Adipocyte (in vitro differentiated cells): ENCODE measurements around the gene COX14.

Source experiments
- DNase-seq: peaks from one replicate; pipeline ENCODE4 v3.0.0-alpha.2; 2015; ENCODE audit warnings: low read depth
- H3K27me3 ChIP-seq: replicated peaks from 2 replicates; pipeline ENCODE4 v1.7.0; 2013; ENCODE audit warnings: mild to moderate bottlenecking, low read length, moderate library complexity; ENCODE audit not compliant: control insufficient read depth, insufficient read depth
- H3K36me3 ChIP-seq: 2 replicates; pipeline ENCODE4 v1.7.0; 2013; ENCODE audit warnings: low read length, mild to moderate bottlenecking, moderate library complexity; ENCODE audit not compliant: control insufficient read depth, insufficient read depth, severe bottlenecking
- H3K4me1 ChIP-seq: 2 replicates; pipeline ENCODE4 v1.7.0; 2013; ENCODE audit warnings: mild to moderate bottlenecking, low read length, moderate library complexity; ENCODE audit not compliant: control insufficient read depth, insufficient read depth
- H3K4me3 ChIP-seq: 2 replicates; pipeline ENCODE4 v1.7.0; 2013; ENCODE audit warnings: mild to moderate bottlenecking, low read length, moderate library complexity
- H3K9ac ChIP-seq: 2 replicates; pipeline ENCODE4 v1.7.0; 2013; ENCODE audit warnings: mild to moderate bottlenecking, low read length, moderate library complexity
- H3K9me3 ChIP-seq: 2 replicates; pipeline ENCODE4 v1.7.0; 2013; ENCODE audit warnings: mild to moderate bottlenecking, low read length, moderate library complexity; ENCODE audit not compliant: control insufficient read depth

COX14 gene

DNA sequence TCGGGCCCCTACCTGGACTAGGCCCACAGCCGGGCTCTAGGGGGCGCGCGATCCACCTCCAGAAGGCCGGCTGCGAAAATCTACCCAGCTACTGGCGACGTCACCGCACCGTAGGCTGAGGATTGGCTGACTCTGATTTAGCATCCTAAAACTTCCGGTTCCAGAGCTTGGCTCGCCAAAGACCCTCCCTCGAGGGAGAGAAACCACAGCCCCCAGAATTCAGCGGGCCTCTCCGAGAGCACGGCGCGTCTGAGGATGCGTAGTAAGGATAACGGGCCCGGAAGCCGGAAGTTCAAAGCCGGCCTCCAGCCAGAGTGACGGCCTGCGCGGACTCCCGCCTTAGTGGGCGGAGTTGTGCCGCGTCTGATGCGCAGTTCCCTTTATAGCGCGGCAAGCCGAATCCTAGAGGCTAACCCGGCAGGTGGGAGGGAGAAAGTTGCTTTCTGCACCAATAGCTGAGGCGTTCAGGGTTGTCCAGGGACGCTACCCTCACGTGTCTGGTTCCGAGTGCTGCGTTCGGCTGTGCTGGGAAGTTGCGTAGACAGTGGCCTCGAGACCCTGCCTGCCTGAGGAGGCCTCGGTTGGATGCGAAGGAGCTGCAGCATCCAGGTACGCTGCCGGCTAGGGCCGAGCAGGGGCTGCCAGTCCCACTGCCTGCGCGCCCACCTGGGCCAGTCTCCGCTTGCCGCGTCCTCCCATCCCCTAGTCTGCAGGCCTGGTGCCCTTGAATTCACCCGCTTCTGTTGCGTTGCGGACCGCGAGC, at the start of gene COX14:
Gene COX14, plus strand, starts transcription at position 544 of the 763 bp plus-strand sequence. CDS start 7,808 bp downstream, outside the sequence.
- Histone ChIP-seq H3K4me1 (peaks cover 44% of the 10 kb centered on the region), H3K9ac (peak within 1 kb of the TSS; percentile 89)

DNA sequence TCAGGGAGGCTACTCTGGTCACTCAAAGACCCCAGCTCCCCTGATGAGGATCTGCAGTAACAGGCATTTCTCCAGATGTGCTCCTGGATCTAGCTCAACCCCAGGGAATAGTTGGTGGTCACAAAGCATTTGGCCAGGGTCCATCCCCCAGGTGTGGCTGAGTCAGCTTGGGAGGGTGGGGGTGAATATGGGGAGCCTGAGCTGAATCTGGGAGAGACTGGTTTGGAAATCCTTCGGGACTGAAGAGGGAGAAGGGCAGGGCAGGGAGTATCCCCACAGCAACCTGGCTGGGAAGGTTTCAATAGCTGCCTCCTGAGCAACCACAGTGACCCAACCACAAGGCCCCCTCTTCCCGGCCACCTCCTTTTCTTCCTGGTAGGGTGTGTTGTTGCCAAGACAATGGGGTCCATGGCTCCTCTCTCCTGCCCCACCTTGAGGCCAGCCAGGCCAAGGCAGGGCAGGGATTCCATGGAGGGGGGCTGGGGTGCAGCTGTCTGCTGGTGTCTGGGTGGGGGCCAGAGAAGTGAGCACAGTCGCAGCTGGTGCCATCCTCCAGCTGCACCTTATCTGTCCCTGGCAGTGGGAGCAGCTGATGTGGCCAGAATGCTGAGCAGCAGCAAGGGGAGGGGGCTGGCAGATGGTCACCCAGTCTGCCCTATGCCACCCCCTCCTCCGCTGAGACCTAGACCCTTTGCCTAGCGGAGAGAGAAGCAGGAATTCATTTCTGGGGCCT, 49.1 kb upstream of the COX14 start:
- H3K9me3 ChIP-seq: no peaks in the 10 kb centered on the region
- peaks cover 11% of the 10 kb centered on the region for H3K4me1 ChIP-seq
- H3K36me3 ChIP-seq: no peaks in the 10 kb centered on the region
- H3K4me3 ChIP-seq: no peak overlapping the region
- H3K27me3 ChIP-seq: no peaks in the 10 kb centered on the region
- no peak overlapping the region for H3K9ac ChIP-seq
- DNase-seq: no peak

More for the DNA sequence above, at the start of gene COX14:
- Histone ChIP-seq H3K27me3 (no peaks in the 10 kb centered on the region), H3K36me3 (peaks cover 32% of the 10 kb centered on the region), H3K9me3 (no peaks in the 10 kb centered on the region), H3K4me3 (peak within 1 kb of the TSS; percentile 85)
- DNase-seq: peak; percentile 100

DNA sequence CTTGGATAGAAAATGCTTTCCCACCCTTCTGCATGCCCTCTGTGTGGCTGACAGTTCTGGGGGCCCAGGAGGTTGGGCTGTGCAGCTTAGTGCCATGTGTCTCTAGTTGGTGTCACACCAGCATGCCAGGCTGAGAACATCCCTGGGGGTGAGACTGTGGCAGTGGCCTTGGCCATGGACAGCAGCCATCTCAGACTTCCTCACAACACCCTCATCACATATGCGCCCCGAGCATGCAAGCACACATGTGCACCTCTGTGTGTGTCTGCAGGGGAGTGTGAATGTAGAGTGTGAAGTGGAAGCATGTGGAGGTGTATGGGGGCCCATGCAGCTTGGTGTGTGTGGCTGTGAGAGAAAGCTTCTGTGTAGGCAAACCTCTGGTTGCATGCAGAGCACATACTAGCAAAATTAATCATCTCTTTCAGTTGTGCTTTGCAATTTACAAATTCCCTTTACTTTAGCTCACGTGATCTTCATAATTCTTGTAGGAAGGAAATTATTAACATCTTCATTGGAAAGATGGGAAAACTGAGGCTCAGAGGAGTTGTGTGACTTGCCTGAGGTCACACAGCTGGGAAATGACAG, 46.2 kb upstream of the COX14 start:
- peak; percentile 28 for DNase-seq
- H3K4me1 ChIP-seq: peaks cover 13% of the 10 kb centered on the region
- no peaks in the 10 kb centered on the region for H3K9me3 ChIP-seq
- no peak overlapping the region for H3K4me3 ChIP-seq
- no peaks in the 10 kb centered on the region for H3K36me3 ChIP-seq
- no peak overlapping the region for H3K9ac ChIP-seq
- no peaks in the 10 kb centered on the region for H3K27me3 ChIP-seq

DNA sequence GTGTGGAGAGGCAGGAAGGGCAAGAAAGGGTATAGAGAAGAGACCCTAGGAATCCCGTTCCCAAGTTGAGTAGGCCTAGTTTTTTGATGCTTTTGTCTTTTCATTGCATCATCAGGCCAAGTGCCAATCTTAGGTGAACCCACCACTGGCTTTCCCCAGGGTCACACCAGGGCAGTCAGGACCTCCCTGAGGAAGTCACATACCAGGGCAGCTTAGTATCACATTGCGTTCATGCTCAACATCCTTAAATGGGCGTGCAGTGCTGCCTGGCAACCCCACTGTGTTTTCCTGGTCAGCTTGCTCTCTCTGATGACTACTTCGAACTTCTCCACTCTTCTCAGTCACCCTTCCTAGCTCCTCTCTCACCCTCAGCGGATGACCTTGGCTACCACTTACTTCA, 45.6 kb upstream of the COX14 start:
- no peaks in the 10 kb centered on the region for H3K27me3 ChIP-seq
- no peaks in the 10 kb centered on the region for H3K36me3 ChIP-seq
- peaks cover 9% of the 10 kb centered on the region for H3K4me1 ChIP-seq
- DNase-seq: peak; percentile 83
- no peaks in the 10 kb centered on the region for H3K9me3 ChIP-seq
- no peak overlapping the region for H3K9ac ChIP-seq
- H3K4me3 ChIP-seq: no peak overlapping the region

DNA sequence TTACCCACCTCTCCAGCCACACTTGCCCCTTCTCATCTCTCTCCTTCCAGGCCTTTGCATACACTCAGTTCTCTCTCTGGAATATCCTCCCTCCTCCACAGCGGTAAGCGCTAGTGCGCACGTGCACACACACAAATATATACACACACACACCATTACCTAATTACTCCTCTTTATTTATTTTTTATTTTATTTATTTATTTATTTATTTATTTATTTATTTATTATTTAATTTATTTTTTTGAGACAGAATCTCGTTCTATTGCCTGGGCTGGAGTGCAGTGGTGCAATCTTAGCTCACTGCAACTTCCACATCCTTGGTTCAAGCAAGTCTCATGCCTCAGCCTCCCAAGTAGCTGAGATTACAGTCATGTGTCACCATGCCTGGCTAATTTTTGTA, 43.0 kb upstream of the COX14 start:
- peaks cover 7% of the 10 kb centered on the region for H3K4me1 ChIP-seq
- DNase-seq: no peak
- no peak overlapping the region for H3K9ac ChIP-seq
- no peak overlapping the region for H3K4me3 ChIP-seq
- H3K36me3 ChIP-seq: no peaks in the 10 kb centered on the region
- H3K27me3 ChIP-seq: no peaks in the 10 kb centered on the region
- no peaks in the 10 kb centered on the region for H3K9me3 ChIP-seq

DNA sequence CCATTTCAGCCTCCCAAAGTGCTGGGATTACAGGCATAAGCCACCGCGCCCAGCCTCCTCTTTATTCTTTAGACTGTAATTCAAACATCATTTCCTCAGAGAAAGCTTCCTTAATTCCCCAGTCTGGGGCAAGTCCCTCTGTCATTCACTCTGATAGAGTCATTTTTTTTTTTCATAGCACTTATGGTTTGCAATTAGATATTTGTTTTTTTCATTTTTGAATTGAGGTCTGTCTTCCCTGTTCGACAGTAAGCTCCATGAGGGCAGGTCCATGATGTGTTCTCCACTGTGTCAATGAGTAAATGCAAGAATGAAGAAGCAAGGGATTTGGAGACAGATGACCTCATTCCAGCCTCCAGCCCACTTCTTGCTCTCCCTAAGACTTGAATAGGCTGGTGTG, 42.5 kb upstream of the COX14 start:
- DNase-seq: no peak
- Histone ChIP-seq H3K9me3 (no peaks in the 10 kb centered on the region), H3K4me3 (no peak overlapping the region)

DNA sequence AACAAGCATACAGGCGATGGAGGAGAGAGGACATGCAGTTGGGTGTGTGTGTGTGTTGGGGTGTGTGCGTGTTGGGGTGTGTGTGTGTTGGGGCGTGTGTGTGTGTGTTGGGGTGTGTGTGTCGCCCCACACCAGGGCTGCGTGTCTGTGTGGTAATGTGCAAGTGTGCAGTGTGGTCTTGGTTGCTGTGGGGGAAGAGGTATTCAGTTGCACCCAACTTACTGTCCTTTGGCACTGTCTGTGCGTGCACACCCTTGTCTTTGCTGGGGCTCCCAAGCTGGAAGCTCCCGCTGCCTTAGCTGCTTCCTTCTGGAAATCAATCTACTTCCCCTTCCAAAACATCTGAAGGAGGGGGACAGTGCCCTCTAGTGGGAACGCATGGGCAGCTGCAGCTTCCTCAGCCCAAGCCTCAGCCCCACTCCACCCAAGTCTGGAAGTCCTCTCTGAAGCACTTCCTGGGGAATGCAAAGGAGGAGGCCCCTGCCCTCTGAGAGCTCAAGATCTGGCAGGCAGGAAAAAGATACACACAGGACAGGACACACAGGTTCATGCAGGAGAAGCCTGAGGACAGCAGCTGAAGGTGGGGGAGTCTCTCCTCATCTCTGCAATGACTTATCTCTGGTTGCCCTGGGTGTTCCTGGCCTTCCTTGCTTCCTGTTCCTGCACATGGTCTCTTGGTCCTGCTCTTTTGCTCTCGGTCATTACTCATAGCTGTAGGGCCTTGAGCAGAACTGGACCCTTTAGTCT, 41.5 kb upstream of the COX14 start:
- peak; percentile 93 for DNase-seq
- H3K9ac ChIP-seq: peak overlapping the region; percentile 27
- H3K27me3 ChIP-seq: no peaks in the 10 kb centered on the region
- no peaks in the 10 kb centered on the region for H3K9me3 ChIP-seq
- peaks cover 10% of the 10 kb centered on the region for H3K4me1 ChIP-seq
- no peak overlapping the region for H3K4me3 ChIP-seq
- no peaks in the 10 kb centered on the region for H3K36me3 ChIP-seq

More for the DNA sequence above, 42.5 kb upstream of the COX14 start:
- no peak overlapping the region for H3K9ac ChIP-seq
- no peaks in the 10 kb centered on the region for H3K36me3 ChIP-seq
- no peaks in the 10 kb centered on the region for H3K27me3 ChIP-seq
- peaks cover 7% of the 10 kb centered on the region for H3K4me1 ChIP-seq

DNA sequence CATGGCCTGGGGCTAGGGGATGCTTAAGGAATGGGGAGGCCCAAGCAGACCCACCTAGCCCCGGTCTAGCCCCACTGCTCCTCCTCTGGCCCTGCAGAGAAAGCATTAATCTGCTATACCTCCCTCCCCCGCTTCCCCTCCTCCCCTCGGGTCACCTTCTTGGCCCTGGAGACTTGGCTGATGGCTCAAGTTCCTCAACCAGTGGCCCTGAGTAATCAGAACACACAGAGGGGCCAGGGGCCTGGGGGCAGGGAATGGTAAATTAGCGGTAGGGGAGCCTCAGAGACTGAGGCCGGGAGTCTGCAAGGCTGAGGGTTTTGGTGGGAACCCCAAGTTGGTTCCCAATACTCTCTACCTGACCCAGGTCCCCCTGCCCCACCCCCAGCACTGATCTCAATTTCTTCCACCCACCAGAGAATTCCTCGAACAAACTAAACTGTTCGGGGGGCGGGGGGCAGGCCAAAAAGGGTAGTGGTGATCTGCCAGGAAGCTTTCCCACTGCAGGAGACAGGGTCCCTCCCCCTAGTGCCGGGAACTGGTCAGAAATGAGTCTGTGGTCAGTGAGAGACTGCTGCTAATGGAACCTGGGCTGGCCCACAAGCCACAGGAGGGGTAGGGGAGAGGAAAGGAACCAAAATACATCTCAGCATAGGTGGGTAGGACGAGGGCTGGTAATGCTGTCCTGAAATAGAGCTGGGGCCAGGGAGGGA, 39.7 kb upstream of the COX14 start:
- H3K4me3 ChIP-seq: no peak overlapping the region
- no peaks in the 10 kb centered on the region for H3K9me3 ChIP-seq
- no peak for DNase-seq
- H3K27me3 ChIP-seq: no peaks in the 10 kb centered on the region
- peaks cover 11% of the 10 kb centered on the region for H3K4me1 ChIP-seq
- H3K36me3 ChIP-seq: no peaks in the 10 kb centered on the region
- no peak overlapping the region for H3K9ac ChIP-seq

DNA sequence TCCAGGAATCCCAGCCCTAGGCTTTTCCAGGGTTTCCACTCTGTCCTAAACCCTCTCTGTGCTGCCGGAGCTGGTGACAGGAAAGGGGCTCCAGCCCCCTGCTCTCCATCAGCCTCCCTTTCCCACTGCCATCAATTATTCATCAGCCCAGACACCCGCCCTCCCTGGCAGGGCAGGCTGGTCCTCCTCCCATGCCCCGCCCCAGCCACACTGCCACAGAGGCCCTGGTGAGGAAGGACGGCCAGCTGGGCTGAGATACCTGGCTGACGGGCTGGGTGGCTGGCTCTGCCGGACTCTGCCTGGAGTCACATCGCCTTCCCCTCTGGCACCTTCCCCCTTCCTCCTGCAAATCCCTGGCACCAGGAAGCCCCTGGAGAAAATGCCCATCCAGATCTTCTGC, 38.8 kb upstream of the COX14 start:
- Histone ChIP-seq H3K27me3 (no peaks in the 10 kb centered on the region), H3K9me3 (no peaks in the 10 kb centered on the region), H3K9ac (no peak overlapping the region), H3K4me3 (no peak overlapping the region), H3K4me1 (peaks cover 11% of the 10 kb centered on the region), H3K36me3 (no peaks in the 10 kb centered on the region)
- no peak for DNase-seq

DNA sequence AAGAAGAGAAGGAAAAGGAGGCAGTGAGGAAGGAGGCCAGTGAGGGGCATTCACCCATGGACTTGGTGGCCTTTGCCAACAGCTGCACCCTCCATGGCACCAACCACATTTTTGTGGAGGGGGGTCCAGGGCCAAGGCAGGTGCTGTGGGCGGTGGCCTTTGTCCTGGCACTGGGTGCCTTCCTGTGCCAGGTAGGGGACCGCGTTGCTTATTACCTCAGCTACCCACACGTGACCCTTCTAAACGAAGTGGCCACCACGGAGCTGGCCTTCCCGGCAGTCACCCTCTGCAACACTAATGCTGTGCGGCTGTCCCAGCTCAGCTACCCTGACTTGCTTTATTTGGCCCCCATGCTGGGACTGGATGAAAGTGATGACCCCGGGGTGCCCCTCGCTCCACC, 38.3 kb upstream of the COX14 start:
- no peaks in the 10 kb centered on the region for H3K27me3 ChIP-seq
- no peak for DNase-seq

More for the DNA sequence above, 38.3 kb upstream of the COX14 start:
- Histone ChIP-seq H3K36me3 (no peaks in the 10 kb centered on the region), H3K9me3 (no peaks in the 10 kb centered on the region), H3K9ac (no peak overlapping the region), H3K4me1 (peaks cover 11% of the 10 kb centered on the region), H3K4me3 (no peak overlapping the region)
